IMR-90 (cell line): ENCODE results near the gene C1orf141.

Experiments used
- POLR2A ChIP-seq: IDR thresholded peaks from 2 replicates; pipeline ENCODE4 v1.6.1; 2012; ENCODE audit warnings: mild to moderate bottlenecking, low read depth, low read length
- TF ChIP-seq, protein P1 (sequence below): conservative IDR thresholded peaks from 2 replicates; pipeline ENCODE4 v1.5.1; 2012; ENCODE audit warnings: mild to moderate bottlenecking, low read depth, low read length, improper control_type of control experiment

DNA sequence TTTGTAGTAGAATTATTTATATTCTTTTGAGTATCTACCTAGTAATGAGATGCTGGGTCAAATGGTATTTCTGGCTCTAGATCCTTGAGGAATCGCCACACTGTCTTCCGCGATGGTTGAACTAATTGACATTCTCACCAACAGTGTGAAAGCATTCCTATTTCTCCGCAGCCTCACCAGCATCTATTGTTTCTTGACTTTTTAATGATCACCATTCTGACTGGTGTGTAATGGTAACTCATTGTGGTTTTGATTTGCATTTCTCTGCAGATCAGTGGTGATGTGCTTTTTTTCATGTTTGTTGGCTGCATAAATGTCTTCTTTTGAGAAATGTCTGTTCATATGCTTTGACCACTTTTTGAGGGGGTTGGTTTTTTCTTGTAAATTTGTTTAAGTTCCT is 16.2 kb upstream of the C1orf141 start:
- no peak for TF ChIP-seq POLR2A
- TF ChIP-seq, protein P1, sequence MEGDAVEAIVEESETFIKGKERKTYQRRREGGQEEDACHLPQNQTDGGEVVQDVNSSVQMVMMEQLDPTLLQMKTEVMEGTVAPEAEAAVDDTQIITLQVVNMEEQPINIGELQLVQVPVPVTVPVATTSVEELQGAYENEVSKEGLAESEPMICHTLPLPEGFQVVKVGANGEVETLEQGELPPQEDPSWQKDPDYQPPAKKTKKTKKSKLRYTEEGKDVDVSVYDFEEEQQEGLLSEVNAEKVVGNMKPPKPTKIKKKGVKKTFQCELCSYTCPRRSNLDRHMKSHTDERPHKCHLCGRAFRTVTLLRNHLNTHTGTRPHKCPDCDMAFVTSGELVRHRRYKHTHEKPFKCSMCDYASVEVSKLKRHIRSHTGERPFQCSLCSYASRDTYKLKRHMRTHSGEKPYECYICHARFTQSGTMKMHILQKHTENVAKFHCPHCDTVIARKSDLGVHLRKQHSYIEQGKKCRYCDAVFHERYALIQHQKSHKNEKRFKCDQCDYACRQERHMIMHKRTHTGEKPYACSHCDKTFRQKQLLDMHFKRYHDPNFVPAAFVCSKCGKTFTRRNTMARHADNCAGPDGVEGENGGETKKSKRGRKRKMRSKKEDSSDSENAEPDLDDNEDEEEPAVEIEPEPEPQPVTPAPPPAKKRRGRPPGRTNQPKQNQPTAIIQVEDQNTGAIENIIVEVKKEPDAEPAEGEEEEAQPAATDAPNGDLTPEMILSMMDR: no peak
